ENCODE measurements around the gene RGS3.

- no peak for TF ChIP-seq EZH2phosphoT487 (IDR thresholded peaks at IDR 0.05; ENCODE audit: borderline replicate concordance, low read depth, low read length)
- TF ChIP-seq CTCF (conservative IDR thresholded peaks at IDR 0.05; ENCODE audit: low read length) = no peak
Measured at GRCh38 chr9:113574441-113575262, 111.1 kb downstream of the RGS3 start.
